ENCODE results near the gene SCGB3A1. TPM values are rescaled to one million over a fixed set of nuclear protein-coding genes. Genes with fewer than 3 reads are reported as not detected.

The SCGB3A1 gene
- total RNA-seq, 2 donors from 2014 or later: 32.2 to 412 TPM

DNA sequence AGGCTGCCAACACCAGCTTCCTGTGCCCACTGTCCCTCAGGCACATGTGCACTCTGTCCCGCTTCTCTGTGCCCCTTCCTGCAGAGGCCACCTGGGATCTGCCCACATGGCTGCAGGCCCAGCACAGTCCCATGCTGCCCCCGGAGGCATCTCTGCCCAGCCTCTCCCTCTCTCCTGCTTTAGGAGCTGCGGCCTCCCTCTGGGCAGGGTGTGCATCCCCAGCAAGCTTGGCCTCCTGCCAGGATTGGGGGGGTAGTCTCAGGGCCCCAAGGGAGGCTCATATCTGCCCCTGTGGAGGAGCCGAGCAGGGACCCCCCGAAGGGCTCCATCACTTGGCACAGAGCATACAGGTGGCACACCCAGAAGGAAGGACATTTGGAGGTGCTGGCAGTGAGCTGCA, 33.3 kb upstream of the SCGB3A1 start:
- 48% methylated on average over 4 of the region's 5 CpGs for WGBS
- intact Hi-C loops (cut with DNase I): no loop called here
- H3K9me3 ChIP-seq: no peaks in the 10 kb centered on the region
- no peak for DNase-seq (ENCODE audit: low spot score)
- TF ChIP-seq POLR2AphosphoS5 (IDR thresholded peaks at IDR 0.05) (no peak), POLR2A (IDR thresholded peaks at IDR 0.05) (no peak)
- TF ChIP-seq, protein P1, sequence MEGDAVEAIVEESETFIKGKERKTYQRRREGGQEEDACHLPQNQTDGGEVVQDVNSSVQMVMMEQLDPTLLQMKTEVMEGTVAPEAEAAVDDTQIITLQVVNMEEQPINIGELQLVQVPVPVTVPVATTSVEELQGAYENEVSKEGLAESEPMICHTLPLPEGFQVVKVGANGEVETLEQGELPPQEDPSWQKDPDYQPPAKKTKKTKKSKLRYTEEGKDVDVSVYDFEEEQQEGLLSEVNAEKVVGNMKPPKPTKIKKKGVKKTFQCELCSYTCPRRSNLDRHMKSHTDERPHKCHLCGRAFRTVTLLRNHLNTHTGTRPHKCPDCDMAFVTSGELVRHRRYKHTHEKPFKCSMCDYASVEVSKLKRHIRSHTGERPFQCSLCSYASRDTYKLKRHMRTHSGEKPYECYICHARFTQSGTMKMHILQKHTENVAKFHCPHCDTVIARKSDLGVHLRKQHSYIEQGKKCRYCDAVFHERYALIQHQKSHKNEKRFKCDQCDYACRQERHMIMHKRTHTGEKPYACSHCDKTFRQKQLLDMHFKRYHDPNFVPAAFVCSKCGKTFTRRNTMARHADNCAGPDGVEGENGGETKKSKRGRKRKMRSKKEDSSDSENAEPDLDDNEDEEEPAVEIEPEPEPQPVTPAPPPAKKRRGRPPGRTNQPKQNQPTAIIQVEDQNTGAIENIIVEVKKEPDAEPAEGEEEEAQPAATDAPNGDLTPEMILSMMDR (IDR thresholded peaks at IDR 0.05): no peak
- no peaks in the 10 kb centered on the region for H3K4me1 ChIP-seq (replicated peaks)
- no peaks in the 10 kb centered on the region for H3K27me3 ChIP-seq (replicated peaks; ENCODE audit: insufficient read depth)
- H3K4me3 ChIP-seq: no peak overlapping the region
- no peak overlapping the region for H3K27ac ChIP-seq
- no peaks in the 10 kb centered on the region for H3K36me3 ChIP-seq

DNA sequence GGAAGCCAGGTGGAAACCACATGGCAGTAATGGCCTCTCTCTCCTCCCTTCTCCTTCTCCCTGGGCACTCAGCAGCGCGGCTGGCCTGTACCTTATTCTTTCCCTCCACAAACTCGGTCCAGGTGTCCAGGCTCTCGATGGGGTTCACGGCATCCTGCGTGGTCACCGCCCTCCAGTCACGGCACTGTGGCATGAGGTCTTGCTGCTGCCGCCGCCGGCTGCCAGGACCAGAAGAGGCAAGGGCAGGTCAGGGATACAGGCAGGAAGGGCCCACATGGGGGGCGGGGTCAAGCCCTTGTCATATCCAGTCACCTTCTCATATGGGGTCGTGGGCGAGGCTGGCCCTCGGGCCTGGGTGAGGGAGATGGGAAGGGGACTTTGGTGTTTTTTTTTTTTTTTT, 32.5 kb upstream of the SCGB3A1 start:
- TF ChIP-seq POLR2AphosphoS5 (IDR thresholded peaks at IDR 0.05) (no peak), POLR2A (IDR thresholded peaks at IDR 0.05) (no peak)
- TF ChIP-seq, protein P1 (IDR thresholded peaks at IDR 0.05): no peak
- Histone ChIP-seq H3K27ac (no peak overlapping the region), H3K9me3 (no peaks in the 10 kb centered on the region), H3K4me1 (replicated peaks) (no peaks in the 10 kb centered on the region), H3K27me3 (replicated peaks; ENCODE audit: insufficient read depth) (no peaks in the 10 kb centered on the region), H3K4me3 (no peak overlapping the region), H3K36me3 (no peaks in the 10 kb centered on the region)
- intact Hi-C loops (cut with DNase I): no loop called here
- 89% methylated on average over 15 of the region's 15 CpGs for WGBS
- DNase-seq (ENCODE audit: low spot score): no peak

DNA sequence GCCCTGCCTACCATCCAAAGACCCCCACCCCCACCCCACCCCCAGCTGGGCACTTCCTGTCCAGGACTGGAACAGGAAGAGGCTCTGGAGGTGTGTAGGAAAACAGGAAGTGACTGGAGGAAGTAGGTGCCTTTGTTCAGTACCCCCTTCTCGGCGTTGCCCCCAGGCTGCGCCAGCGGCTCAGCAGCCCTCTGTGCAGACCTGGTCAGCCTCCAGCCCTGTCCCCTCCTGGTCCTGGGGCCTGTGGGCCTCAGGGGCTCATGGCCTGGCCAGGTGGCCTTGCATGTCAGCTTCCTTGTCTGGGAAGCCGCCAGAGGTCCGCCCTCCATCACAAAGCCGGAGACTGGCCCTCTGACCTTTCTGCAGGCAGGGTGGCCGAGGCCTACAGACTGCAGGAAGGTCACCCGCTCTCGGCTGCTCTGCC, 32.1 kb upstream of the SCGB3A1 start:
- no peaks in the 10 kb centered on the region for H3K27me3 ChIP-seq (replicated peaks; ENCODE audit: insufficient read depth)
- H3K4me3 ChIP-seq: no peak overlapping the region
- intact Hi-C loops (cut with DNase I): no loop called here
- no peak overlapping the region for H3K27ac ChIP-seq
- no peaks in the 10 kb centered on the region for H3K4me1 ChIP-seq (replicated peaks)
- no peaks in the 10 kb centered on the region for H3K9me3 ChIP-seq
- DNase-seq (ENCODE audit: low spot score): no peak
- 94% methylated on average over 10 of the region's 10 CpGs for WGBS
- no peak for TF ChIP-seq POLR2A (IDR thresholded peaks at IDR 0.05)
- TF ChIP-seq, protein P1 (IDR thresholded peaks at IDR 0.05): no peak
- no peak for TF ChIP-seq POLR2AphosphoS5 (IDR thresholded peaks at IDR 0.05)
- no peaks in the 10 kb centered on the region for H3K36me3 ChIP-seq

- DNase-seq (ENCODE audit: low spot score): no peak
- WGBS: 94% methylated on average over 6 of the region's 6 CpGs
- TF ChIP-seq POLR2A (IDR thresholded peaks at IDR 0.05): no peak
- TF ChIP-seq POLR2AphosphoS5 (IDR thresholded peaks at IDR 0.05): no peak
- TF ChIP-seq, protein P1 (IDR thresholded peaks at IDR 0.05): no peak
- no peaks in the 10 kb centered on the region for H3K27me3 ChIP-seq (replicated peaks; ENCODE audit: insufficient read depth)
- intact Hi-C loops (cut with DNase I): no loop called here
- no peaks in the 10 kb centered on the region for H3K36me3 ChIP-seq
- H3K27ac ChIP-seq: no peak overlapping the region
- H3K9me3 ChIP-seq: no peaks in the 10 kb centered on the region
- H3K4me1 ChIP-seq (replicated peaks): no peaks in the 10 kb centered on the region
- H3K4me3 ChIP-seq: no peak overlapping the region
Observed at GRCh38 chr5:180622910-180623309, 31.6 kb upstream of the SCGB3A1 start.

DNA sequence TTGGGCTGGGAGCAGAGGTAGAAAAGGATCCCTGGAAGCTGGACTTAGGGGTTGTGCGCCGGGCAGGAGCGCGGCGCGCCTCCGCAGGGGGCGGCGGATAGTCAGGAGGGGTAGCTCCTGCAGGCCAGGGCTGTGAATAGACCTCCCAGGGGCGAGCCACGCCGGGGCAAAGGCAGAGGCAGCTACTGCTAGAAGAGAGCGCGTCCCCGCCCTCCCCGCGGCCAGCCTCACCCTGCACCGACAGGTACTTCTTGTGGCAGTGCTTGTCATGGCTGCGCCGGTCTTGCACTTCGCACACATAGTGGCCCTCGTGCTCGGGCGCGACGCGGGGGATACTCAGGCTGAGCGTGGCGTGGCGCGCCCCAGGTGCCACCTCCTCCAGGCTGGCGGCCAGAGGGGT, 30.0 kb upstream of the SCGB3A1 start:
- TF ChIP-seq POLR2AphosphoS5 (IDR thresholded peaks at IDR 0.05) (no peak), POLR2A (IDR thresholded peaks at IDR 0.05) (no peak)
- TF ChIP-seq, protein P1 (IDR thresholded peaks at IDR 0.05): no peak
- intact Hi-C loops (cut with DNase I): no loop called here
- H3K9me3 ChIP-seq: no peaks in the 10 kb centered on the region
- WGBS: 91% methylated on average over 32 of the region's 32 CpGs
- H3K4me1 ChIP-seq (replicated peaks): no peaks in the 10 kb centered on the region
- H3K27me3 ChIP-seq (replicated peaks; ENCODE audit: insufficient read depth): no peaks in the 10 kb centered on the region
- no peak overlapping the region for H3K27ac ChIP-seq
- no peaks in the 10 kb centered on the region for H3K36me3 ChIP-seq
- no peak overlapping the region for H3K4me3 ChIP-seq
- DNase-seq (ENCODE audit: low spot score): no peak

Data from prostate gland (tissue), 2 donors.